Measurements from ENCODE around the gene SDHB. TPM values are rescaled to one million over a fixed set of nuclear protein-coding genes. Genes with fewer than 3 reads are reported as not detected.

SDHB gene
- total and polyA plus RNA-seq, 4 donors = 59.1 to 117 (median 83.5) TPM

- peaks cover 0 to 34% (median 10%) of the 10 kb centered on the region in 5 donors for H3K4me1 ChIP-seq (ENCODE audit: control insufficient read depth in 5 of 5, insufficient read depth in 5 of 5, low read length in 5 of 5)
- WGBS, 2 donors = 94% methylated on average over 14 of the region's 14 CpGs
- no peak for ATAC-seq (ENCODE audit: insufficient read depth, low FRiP score)
- no peaks in the 10 kb centered on the region for H3K27me3 ChIP-seq (ENCODE audit: control insufficient read depth in 3 of 3, insufficient read depth in 3 of 3, low read length in 2 of 3)
- peaks cover 0 to 20% (median 8%) of the 10 kb centered on the region in 4 donors for H3K36me3 ChIP-seq (ENCODE audit: control insufficient read depth in 4 of 4, insufficient read depth in 4 of 4, low read length in 4 of 4)
- TF ChIP-seq, protein P1, sequence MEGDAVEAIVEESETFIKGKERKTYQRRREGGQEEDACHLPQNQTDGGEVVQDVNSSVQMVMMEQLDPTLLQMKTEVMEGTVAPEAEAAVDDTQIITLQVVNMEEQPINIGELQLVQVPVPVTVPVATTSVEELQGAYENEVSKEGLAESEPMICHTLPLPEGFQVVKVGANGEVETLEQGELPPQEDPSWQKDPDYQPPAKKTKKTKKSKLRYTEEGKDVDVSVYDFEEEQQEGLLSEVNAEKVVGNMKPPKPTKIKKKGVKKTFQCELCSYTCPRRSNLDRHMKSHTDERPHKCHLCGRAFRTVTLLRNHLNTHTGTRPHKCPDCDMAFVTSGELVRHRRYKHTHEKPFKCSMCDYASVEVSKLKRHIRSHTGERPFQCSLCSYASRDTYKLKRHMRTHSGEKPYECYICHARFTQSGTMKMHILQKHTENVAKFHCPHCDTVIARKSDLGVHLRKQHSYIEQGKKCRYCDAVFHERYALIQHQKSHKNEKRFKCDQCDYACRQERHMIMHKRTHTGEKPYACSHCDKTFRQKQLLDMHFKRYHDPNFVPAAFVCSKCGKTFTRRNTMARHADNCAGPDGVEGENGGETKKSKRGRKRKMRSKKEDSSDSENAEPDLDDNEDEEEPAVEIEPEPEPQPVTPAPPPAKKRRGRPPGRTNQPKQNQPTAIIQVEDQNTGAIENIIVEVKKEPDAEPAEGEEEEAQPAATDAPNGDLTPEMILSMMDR (IDR thresholded peaks at IDR 0.05; ENCODE audit: control extremely low read depth, extremely low read depth) = no peak
- H3K27ac ChIP-seq (ENCODE audit: low read depth in 1 of 2, low read length in 1 of 2) = no peak overlapping the region
- H3K9me3 ChIP-seq (ENCODE audit: control insufficient read depth in 4 of 4, insufficient read depth in 3 of 4, low read length in 3 of 4) = no peaks in the 10 kb centered on the region
- DNase-seq = peak; percentile 27 to 46 (median 40)
- H3K9ac ChIP-seq (ENCODE audit: insufficient read depth in 1 of 2, low read length in 2 of 2) = no peak overlapping the region
- H3K4me3 ChIP-seq = no peak overlapping the region
These were observed 84.7 kb downstream of the SDHB start for GRCh38 chr1:16969057-16969611.

Other genes starting within 250 kb of the SDHB start
- gene RNU1-2, start 158.1 kb downstream of the SDHB start, total RNA-seq = 1,000 to 10,000 TPM in 1 of 2 donors, under 1 TPM in 1; under 0.01 to 3,134 TPM
- gene RNU1-2, start 158.1 kb downstream of the SDHB start, polyA plus RNA-seq = not detected
- 10 to 100 TPM; 31.5 to 42.2 TPM for gene CROCC, start 132.1 kb downstream of the SDHB start, total RNA-seq
- gene CROCC, start 132.1 kb downstream of the SDHB start, polyA plus RNA-seq = 10 to 100 TPM; 14.9 to 25.4 TPM
- 10 to 100 TPM; 13.3 to 28.5 TPM for gene MFAP2, start 73.4 kb downstream of the SDHB start, total RNA-seq
- 10 to 100 TPM in 1 of 2 donors, 1 to 10 TPM in 1; 7.4 to 11.6 TPM for gene MFAP2, start 73.4 kb downstream of the SDHB start, polyA plus RNA-seq
- gene ATP13A2, start 42.1 kb downstream of the SDHB start, total RNA-seq = 10 to 100 TPM; 20.2 to 50.6 TPM
- gene ATP13A2, start 42.1 kb downstream of the SDHB start, polyA plus RNA-seq = 10 to 100 TPM; 24.7 to 41.9 TPM
- 1 to 10 TPM; 2.1 to 4.6 TPM for gene PADI2, start 65.4 kb upstream of the SDHB start, total RNA-seq
- gene PADI2, start 65.4 kb upstream of the SDHB start, polyA plus RNA-seq = 10 to 100 TPM in 1 of 2 donors, 1 to 10 TPM in 1; 1.2 to 12.8 TPM
- not detected for gene PADI1, start 151.1 kb upstream of the SDHB start, total RNA-seq
- gene PADI1, start 151.1 kb upstream of the SDHB start, polyA plus RNA-seq = under 1 TPM; 0.09 to 0.35 TPM
- gene PADI3, start 195.1 kb upstream of the SDHB start, total RNA-seq = not detected
- gene PADI3, start 195.1 kb upstream of the SDHB start, polyA plus RNA-seq = under 1 TPM in 1 of 2 donors, not detected in 1; 0.13 TPM